ENCODE data around the gene MAJIN. TPM values are rescaled to one million over a fixed set of nuclear protein-coding genes. Genes with fewer than 3 reads are reported as not detected.

The MAJIN gene
- total RNA-seq, 1 experiment from 2014 or later: not detected

- Mint-ChIP-seq H3K36me3 (no peaks in the 10 kb centered on the region; the same call in 1 of the 2 replicates), H3K4me3 (peak overlapping the region; percentile 93), H3K27ac (no peak overlapping the region), H3K4me1 (no peaks in the 10 kb centered on the region; the same call in 1 of the 2 replicates), H3K9me3 (no peaks in the 10 kb centered on the region), H3K27me3 (ENCODE audit: low read depth) (no peaks in the 10 kb centered on the region)
- DNase-seq (ENCODE audit: low spot score) (no peak), ATAC-seq (no peak)
- CTCF ChIA-PET: interaction anchor here (0.6 to 1.4 kb wide), 5 partner anchors 38 to 203 kb away, joined by 3 to 6 read pairs (median 3); partner anchors contain the start of gene ARL2
- POLR2A ChIA-PET: no interaction called here
- TF ChIP-seq ZNF532 (CRISPR knock-in tag; IDR thresholded peaks at IDR 0.05; ENCODE audit: borderline replicate concordance) (no peak), CREM (CRISPR knock-in tag; IDR thresholded peaks at IDR 0.05) (no peak), IRF2 (CRISPR knock-in tag; IDR thresholded peaks at IDR 0.05; ENCODE audit: borderline replicate concordance, low read depth) (no peak), NFE2L1 (CRISPR knock-in tag; IDR thresholded peaks at IDR 0.05) (no peak), ZNF121 (CRISPR knock-in tag; IDR thresholded peaks at IDR 0.05) (no peak), ZNF232 (CRISPR knock-in tag; IDR thresholded peaks at IDR 0.05) (no peak), RORB (CRISPR knock-in tag; IDR thresholded peaks at IDR 0.05) (no peak), ZNF423 (CRISPR knock-in tag; IDR thresholded peaks at IDR 0.05) (no peak), TCF7 (CRISPR knock-in tag; IDR thresholded peaks at IDR 0.05; ENCODE audit: low read depth) (no peak), ESRRA (CRISPR knock-in tag; IDR thresholded peaks at IDR 0.05; ENCODE audit: borderline replicate concordance) (no peak), EMX1 (CRISPR knock-in tag; IDR thresholded peaks at IDR 0.05) (no peak), JUN (CRISPR knock-in tag; IDR thresholded peaks at IDR 0.05) (no peak), FOXK1 (CRISPR knock-in tag; IDR thresholded peaks at IDR 0.05) (no peak), PRDM15 (CRISPR knock-in tag; IDR thresholded peaks at IDR 0.05) (no peak), NR1H2 (CRISPR knock-in tag; IDR thresholded peaks at IDR 0.05) (no peak), TP53 (CRISPR knock-in tag; IDR thresholded peaks at IDR 0.05) (no peak), E2F5 (CRISPR knock-in tag; IDR thresholded peaks at IDR 0.05) (no peak)
Observed at GRCh38 chr11:64925536-64926436, 46.1 kb downstream of the MAJIN start.

Measured in WTC11 (cell line).